Neuronal stem cell (in vitro differentiated cells): ENCODE results near the gene SLC38A2.
"Not testable (repeated sequence)": the region's sequence is repeated elsewhere in the genome, so short reads cannot be mapped to it uniquely, and the experiment has no call there.

Source experiments
- DNase-seq: peaks from one replicate; pipeline ENCODE4 v3.0.0-alpha.2; 2013; ENCODE audit warnings: low spot score
- H2AFZ ChIP-seq: one replicate; pipeline ENCODE4 v1.6.1; 2013; ENCODE audit warnings: mild to moderate bottlenecking, low read length, inconsistent platforms
- H2AK5ac ChIP-seq: 2 replicates; pipeline ENCODE4 v1.6.1; 2013; ENCODE audit warnings: low read depth, mild to moderate bottlenecking, inconsistent platforms, low read length, moderate library complexity, mixed read lengths
- H2BK120ac ChIP-seq: 2 replicates; pipeline ENCODE4 v1.6.1; 2013; ENCODE audit warnings: low read depth, mild to moderate bottlenecking, inconsistent platforms, low read length, moderate library complexity, mixed read lengths
- H2BK12ac ChIP-seq: one replicate; pipeline ENCODE4 v1.6.1; 2013; ENCODE audit warnings: low read length, inconsistent platforms
- H2BK15ac ChIP-seq: 2 replicates; pipeline ENCODE4 v1.6.1; 2013; ENCODE audit warnings: mild to moderate bottlenecking, low read length, inconsistent platforms, mixed read lengths
- H2BK5ac ChIP-seq: one replicate; pipeline ENCODE4 v1.6.1; 2013; ENCODE audit warnings: inconsistent platforms, mild to moderate bottlenecking, low read length, moderate library complexity
- H3K14ac ChIP-seq: one replicate; pipeline ENCODE4 v1.6.1; 2013; ENCODE audit warnings: low read length, inconsistent platforms
- H3K18ac ChIP-seq: 2 replicates; pipeline ENCODE4 v1.6.1; 2013; ENCODE audit warnings: low read length, inconsistent platforms
- H3K23ac ChIP-seq: 2 replicates; pipeline ENCODE4 v1.6.1; 2013; ENCODE audit warnings: low read depth, mild to moderate bottlenecking, mixed read lengths, low read length, inconsistent platforms; ENCODE audit not compliant: poor library complexity
- H3K27ac ChIP-seq: replicated peaks from 3 replicates; pipeline ENCODE4 v1.5.1; 2013; ENCODE audit warnings: low read length, inconsistent platforms
- H3K27me3 ChIP-seq, 3 experiments: 2 replicates each; pipeline ENCODE4 v1.6.1; 2013; ENCODE audit warnings: low read length in 3 of 3, mild to moderate bottlenecking in 2 of 3, inconsistent platforms in 1 of 3, low read depth in 1 of 3, mixed read lengths in 1 of 3, moderate library complexity in 1 of 3; ENCODE audit not compliant: control insufficient read depth in 3 of 3, insufficient read depth in 3 of 3
- H3K36me3 ChIP-seq, 2 donors: replicated peaks in 1 of 2; 2 replicates each; pipeline ENCODE4 v1.6.1; 2013; ENCODE audit warnings: low read length in 2 of 2; ENCODE audit not compliant: control insufficient read depth in 2 of 2, insufficient read depth in 2 of 2
- H3K4ac ChIP-seq: 2 replicates; pipeline ENCODE4 v1.6.1; 2013; ENCODE audit warnings: inconsistent platforms, mild to moderate bottlenecking, low read length, moderate library complexity
- H3K4me1 ChIP-seq, 2 donors: 1 replicate in 1 of 2; 2 replicates in 1 of 2; pipeline ENCODE4 v1.6.1; 2013; ENCODE audit warnings: low read length in 2 of 2, low read depth in 1 of 2; ENCODE audit not compliant: control insufficient read depth in 2 of 2, insufficient read depth in 1 of 2
- H3K4me2 ChIP-seq: one replicate; pipeline ENCODE4 v1.6.1; 2013; ENCODE audit warnings: mild to moderate bottlenecking, low read length, inconsistent platforms; ENCODE audit not compliant: insufficient read depth, poor library complexity, severe bottlenecking
- H3K4me3 ChIP-seq, 2 donors: 2 replicates each; pipeline ENCODE4 v1.5.1; 2013; ENCODE audit warnings: low read length in 2 of 2, mild to moderate bottlenecking in 2 of 2, inconsistent platforms in 1 of 2, moderate library complexity in 1 of 2
- H3K79me1 ChIP-seq: one replicate; pipeline ENCODE4 v1.6.1; 2013; ENCODE audit warnings: low read depth, mild to moderate bottlenecking, inconsistent platforms, low read length, moderate library complexity
- H3K9ac ChIP-seq: one replicate; pipeline ENCODE4 v1.6.1; 2013; ENCODE audit warnings: mild to moderate bottlenecking, low read depth, low read length, inconsistent platforms; ENCODE audit not compliant: poor library complexity
- H3K9me3 ChIP-seq, 2 donors: replicated peaks in 1 of 2; 2 replicates each; pipeline versions ENCODE3 to v1.6.1; 2013; ENCODE audit warnings: low read length in 2 of 2, mild to moderate bottlenecking in 2 of 2, inconsistent platforms in 1 of 2, low read depth in 1 of 2, mixed read lengths in 1 of 2, moderate library complexity in 1 of 2; ENCODE audit not compliant: control insufficient read depth in 2 of 2, insufficient read depth in 1 of 2
- H4K8ac ChIP-seq: one replicate; pipeline ENCODE4 v1.6.1; 2013; ENCODE audit warnings: low read depth, mild to moderate bottlenecking, inconsistent platforms, low read length, moderate library complexity
- H4K91ac ChIP-seq: one replicate; pipeline ENCODE4 v1.6.1; 2013; ENCODE audit warnings: low read length, low read depth, mild to moderate bottlenecking, inconsistent platforms; ENCODE audit not compliant: poor library complexity
- WGBS, 2 donors: extraction: QIAGEN DNeasy Blood & Tissue Kit; methylation state at CpG; one replicate each; pipeline ENCODE4 v1.1.7; 2013; ENCODE audit warnings: missing lambda C conversion rate in 2 of 2, mixed read lengths in 1 of 2; ENCODE audit not compliant: insufficient read length in 2 of 2, insufficient replicate concordance in 1 of 2; ENCODE audit errors: extremely low coverage in 2 of 2; 5-methylcytosine and 5-hydroxymethylcytosine counted together

The SLC38A2 gene

DNA sequence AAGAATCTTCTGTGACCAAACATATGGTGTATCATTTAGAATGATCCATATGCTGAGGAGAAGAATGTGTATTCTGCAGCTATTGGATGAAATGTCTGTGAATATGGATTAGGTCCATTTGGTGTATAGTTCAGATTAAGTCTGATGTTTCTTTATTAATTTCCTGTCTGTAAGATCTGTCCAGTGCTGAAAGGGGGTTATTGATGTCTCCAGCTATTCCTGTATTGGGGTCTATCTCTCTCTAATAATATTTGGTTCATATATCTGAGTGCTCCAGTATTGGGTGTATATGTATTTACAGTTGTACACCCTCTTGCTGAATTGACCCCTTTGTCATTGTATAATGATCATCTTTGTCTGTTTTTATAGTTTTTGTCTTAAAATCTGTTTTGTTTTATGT is 33.5 kb downstream of the SLC38A2 start:
- no peaks in the 10 kb centered on the region for H3K9me3 ChIP-seq
- H3K23ac ChIP-seq, result no peak overlapping the region
- H3K4ac ChIP-seq, result no peak overlapping the region
- H2BK5ac ChIP-seq, result no peak overlapping the region
- H3K36me3 ChIP-seq, result no peaks in the 10 kb centered on the region
- H2BK12ac ChIP-seq, result no peak overlapping the region
- H3K14ac ChIP-seq, result no peak overlapping the region
- H3K79me1 ChIP-seq, result no peaks in the 10 kb centered on the region
- H3K18ac ChIP-seq, result no peak overlapping the region
- H2AK5ac ChIP-seq, result no peak overlapping the region
- H2BK15ac ChIP-seq, result no peak overlapping the region
- no peak overlapping the region for H3K9ac ChIP-seq
- no peak overlapping the region for H4K8ac ChIP-seq
- no peaks in the 10 kb centered on the region for H3K27me3 ChIP-seq
- H4K91ac ChIP-seq, result no peak overlapping the region
- H3K4me2 ChIP-seq, result no peak overlapping the region
- DNase-seq, result no peak
- no peak overlapping the region for H2AFZ ChIP-seq
- no peaks in the 10 kb centered on the region for H3K4me1 ChIP-seq
- no peak overlapping the region for H2BK120ac ChIP-seq
- H3K27ac ChIP-seq, result no peak overlapping the region
- H3K4me3 ChIP-seq, result no peak overlapping the region

DNA sequence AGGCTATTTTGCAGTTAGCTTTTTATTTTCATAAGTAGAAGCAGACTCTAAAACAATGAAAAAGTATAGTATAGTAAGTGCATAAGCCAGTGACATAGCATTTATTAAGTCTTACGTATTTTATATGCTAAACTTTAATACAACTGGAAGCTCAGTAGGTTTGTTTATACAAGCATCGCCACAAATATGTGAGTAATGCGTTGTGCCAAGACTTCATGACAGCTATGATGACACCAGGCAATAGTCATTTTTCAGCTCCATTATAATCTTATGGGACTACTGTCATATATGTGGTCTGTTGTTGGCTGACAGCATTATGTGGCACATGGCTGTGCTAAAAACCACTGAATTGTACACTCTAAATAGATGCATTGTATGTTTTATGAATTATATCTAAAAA is 40.3 kb downstream of the SLC38A2 start:
- H2AFZ ChIP-seq, result no peak overlapping the region
- H4K8ac ChIP-seq, result no peak overlapping the region
- no peak overlapping the region for H3K14ac ChIP-seq
- no CpG with 5 or more reads among the region's 3 CpGs for WGBS, 2 donors
- no peak overlapping the region for H2BK5ac ChIP-seq
- no peak overlapping the region for H3K18ac ChIP-seq
- no peak overlapping the region for H3K4ac ChIP-seq
- H3K4me1 ChIP-seq, result no peaks in the 10 kb centered on the region
- H3K9me3 ChIP-seq, result no peaks in the 10 kb centered on the region
- H3K9ac ChIP-seq, result no peak overlapping the region
- no peak for DNase-seq
- no peak overlapping the region for H3K4me2 ChIP-seq
- H4K91ac ChIP-seq, result no peak overlapping the region
- H2AK5ac ChIP-seq, result no peak overlapping the region
- peaks cover 0 to 2% (median 0%) of the 10 kb centered on the region in 3 experiments for H3K27me3 ChIP-seq
- no peak overlapping the region for H3K23ac ChIP-seq
- H2BK12ac ChIP-seq, result no peak overlapping the region
- H3K27ac ChIP-seq, result no peak overlapping the region
- no peaks in the 10 kb centered on the region for H3K36me3 ChIP-seq
- H3K79me1 ChIP-seq, result no peaks in the 10 kb centered on the region
- H2BK15ac ChIP-seq, result no peak overlapping the region
- H2BK120ac ChIP-seq, result no peak overlapping the region
- H3K4me3 ChIP-seq, result no peak overlapping the region

DNA sequence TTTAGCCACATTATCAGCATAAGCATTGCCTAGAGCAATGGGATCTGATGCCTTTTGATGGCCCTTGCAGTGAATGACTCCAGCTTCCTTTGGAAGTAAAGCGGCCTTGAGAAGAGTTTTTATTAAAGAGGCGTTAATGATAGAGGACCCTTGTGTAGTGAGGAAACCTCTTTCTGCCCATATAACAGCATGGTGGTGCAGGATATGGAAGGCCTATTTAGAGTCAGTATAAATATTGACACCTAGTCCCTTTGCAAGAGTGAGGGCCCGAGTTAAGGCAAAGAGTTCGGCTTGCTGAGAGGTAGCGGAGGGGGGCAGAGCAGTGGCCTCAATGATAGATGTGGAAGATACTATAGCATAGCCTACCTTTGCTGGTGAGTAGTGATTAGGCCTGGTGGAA is 47.5 kb downstream of the SLC38A2 start:
- not testable (repeated sequence) for H3K4me3 ChIP-seq, H3K23ac ChIP-seq, H2BK12ac ChIP-seq, DNase-seq, H2BK120ac ChIP-seq, H4K8ac ChIP-seq, H3K14ac ChIP-seq, H2AFZ ChIP-seq, H3K27ac ChIP-seq, H2AK5ac ChIP-seq, H4K91ac ChIP-seq, H3K9me3 ChIP-seq, H3K4me1 ChIP-seq, H3K79me1 ChIP-seq, H2BK5ac ChIP-seq, H2BK15ac ChIP-seq, H3K4me2 ChIP-seq, H3K4ac ChIP-seq, H3K9ac ChIP-seq, H3K18ac ChIP-seq, H3K36me3 ChIP-seq, H3K27me3 ChIP-seq
- WGBS, 2 donors, result no CpG with 5 or more reads among the region's 5 CpGs

DNA sequence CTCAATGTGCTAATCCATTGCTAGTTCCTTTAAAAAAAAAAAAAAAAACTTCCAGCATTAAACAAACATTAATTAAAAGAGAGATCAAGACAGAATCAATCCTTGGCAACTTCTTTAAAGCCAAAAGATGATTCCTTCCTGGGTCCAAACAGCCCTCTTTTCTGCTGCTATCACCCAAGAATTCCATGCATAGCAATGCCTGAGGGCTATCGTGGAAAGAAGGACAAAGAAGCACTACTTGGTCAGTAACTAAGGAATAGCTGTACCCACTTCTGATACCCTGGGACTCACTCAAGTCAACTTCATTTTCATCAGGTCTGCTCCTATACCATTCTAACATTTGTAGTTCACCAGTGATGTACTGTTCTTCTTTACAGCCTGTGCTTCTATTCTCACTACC is 51.8 kb downstream of the SLC38A2 start:
- no peak overlapping the region for H3K4ac ChIP-seq
- WGBS, 2 donors, result no CpG with 5 or more reads among the region's 1 CpG

More for the DNA sequence above, 51.8 kb downstream of the SLC38A2 start:
- Histone ChIP-seq H3K36me3 (no peaks in the 10 kb centered on the region), H2BK5ac (no peak overlapping the region), H2BK15ac (no peak overlapping the region), H3K27ac (no peak overlapping the region), H4K91ac (no peak overlapping the region), H2BK12ac (no peak overlapping the region), H3K4me3 (no peak overlapping the region), H3K4me1 (no peaks in the 10 kb centered on the region), H3K27me3 (no peaks in the 10 kb centered on the region), H2BK120ac (no peak overlapping the region), H3K9ac (no peak overlapping the region), H3K9me3 (no peaks in the 10 kb centered on the region), H3K23ac (no peak overlapping the region), H3K4me2 (no peak overlapping the region), H4K8ac (no peak overlapping the region), H3K79me1 (no peaks in the 10 kb centered on the region), H2AK5ac (no peak overlapping the region), H3K18ac (no peak overlapping the region), H2AFZ (no peak overlapping the region), H3K14ac (no peak overlapping the region)
- no peak for DNase-seq
